Measurements from ENCODE around the gene ACTN1.
A peak's percentile ranks its signal among the peaks of the same experiment; 100 is the strongest.

Gene ACTN1

DNA sequence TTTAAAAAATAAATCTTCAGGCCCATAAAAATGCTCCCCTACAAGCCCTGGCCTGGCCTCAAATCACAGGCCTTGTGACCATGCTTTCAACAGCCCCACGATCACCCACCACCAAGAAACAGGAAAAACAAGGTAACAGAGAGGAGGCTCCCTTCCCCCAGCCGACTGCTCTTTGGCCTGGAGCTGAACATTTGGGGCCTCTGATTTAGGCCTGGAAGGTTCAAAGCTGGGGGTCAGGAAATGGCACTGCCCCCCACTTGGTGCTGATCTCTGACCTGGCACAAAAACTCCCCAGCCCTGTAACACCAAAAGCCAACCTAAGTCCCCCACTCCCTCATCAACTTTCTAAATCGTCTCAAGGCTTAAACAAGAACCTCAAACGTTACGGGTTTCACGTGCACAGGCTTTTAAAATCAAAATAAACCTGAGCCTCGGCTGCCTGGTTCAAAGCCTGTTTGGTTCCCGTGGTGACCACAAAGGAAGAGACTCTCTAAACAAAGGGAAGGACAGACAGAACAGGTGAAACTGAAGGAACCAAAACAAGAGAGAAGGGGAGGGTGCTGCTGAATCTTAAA is 9.0 kb downstream of the ACTN1 start:
- DNase-seq (ENCODE audit: low read depth in 2 of 2, low spot score in 1 of 2) = no peak

- DNase-seq (ENCODE audit: low read depth in 2 of 2, low spot score in 1 of 2) = no peak
Observed at GRCh38 chr14:68969278-68970033, 9.6 kb downstream of the ACTN1 start.

GRCh38 chr14:68968721-68969120 is 10.4 kb downstream of the ACTN1 start:
- no peak for DNase-seq (ENCODE audit: low read depth in 2 of 2, low spot score in 1 of 2)

DNA sequence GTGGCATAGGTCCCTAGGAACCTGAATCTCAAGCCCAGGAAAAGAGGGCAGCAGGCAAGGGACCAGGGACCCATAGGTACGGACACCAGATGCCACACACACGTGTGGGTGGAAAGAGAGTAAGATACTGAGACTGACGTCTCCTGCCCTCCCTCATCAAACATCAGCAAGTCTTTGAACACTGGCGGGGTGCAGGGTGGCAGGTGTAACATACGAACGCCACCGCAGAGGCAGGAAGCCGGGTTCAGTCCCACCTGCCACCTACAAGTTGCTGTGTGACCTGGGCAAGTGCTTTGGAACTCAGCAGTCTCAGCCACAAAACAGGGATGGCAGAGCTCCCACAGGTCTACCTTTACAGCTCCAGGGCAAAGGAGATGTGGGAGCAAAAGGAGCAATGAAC is 11.1 kb downstream of the ACTN1 start:
- peak in 1 of 2 donors; percentile 46 for DNase-seq (ENCODE audit: low read depth in 2 of 2, low spot score in 1 of 2)

GRCh38 chr14:68967459-68967940 is 11.6 kb downstream of the ACTN1 start:
- no peak for DNase-seq (ENCODE audit: low read depth in 2 of 2, low spot score in 1 of 2)

DNA sequence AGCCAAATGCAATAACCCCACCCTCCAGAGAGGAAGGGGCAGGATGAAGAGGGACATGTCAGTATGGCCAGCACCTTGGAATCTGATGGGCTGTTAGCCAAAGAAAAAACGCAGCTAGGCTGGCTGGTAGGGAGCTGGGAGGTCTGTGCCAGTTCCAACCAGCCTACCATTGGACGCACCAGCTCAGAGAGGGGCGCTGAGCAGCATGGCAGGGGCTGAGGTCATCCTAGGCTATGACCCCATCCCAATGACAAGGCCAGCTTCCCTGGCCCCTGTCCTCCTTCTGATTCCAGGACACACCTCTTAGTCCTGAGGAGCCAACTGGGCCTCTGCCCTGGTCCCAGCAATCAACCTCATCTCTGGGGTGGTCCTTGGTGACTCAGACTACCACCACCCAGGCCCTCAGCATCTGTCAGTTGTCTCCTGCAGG is 12.2 kb downstream of the ACTN1 start:
- no peak for DNase-seq (ENCODE audit: low read depth in 2 of 2, low spot score in 1 of 2)

DNA sequence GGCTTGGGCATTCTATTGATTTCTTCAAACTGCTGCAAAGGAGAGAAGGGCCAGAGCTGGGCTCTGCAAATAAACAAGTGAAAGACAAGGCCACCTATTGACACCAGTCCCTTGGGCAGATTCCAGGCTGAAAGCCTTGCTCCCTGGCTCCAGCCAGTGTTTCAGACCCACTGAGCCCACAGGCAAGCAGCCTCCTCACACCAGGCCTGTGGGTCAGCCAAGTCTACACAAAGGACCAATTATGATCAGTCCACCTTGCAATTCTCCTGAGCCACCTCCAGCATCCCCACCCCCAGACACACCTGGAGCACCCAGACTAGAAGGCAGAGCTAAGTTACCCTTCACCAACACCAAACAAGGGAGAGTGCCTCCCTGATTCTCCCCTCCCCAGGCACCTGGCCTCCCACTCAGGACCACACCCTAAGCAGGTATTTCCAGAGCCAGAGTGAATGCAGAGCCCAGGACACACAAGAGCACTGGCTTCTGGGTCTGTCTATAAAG is 13.8 kb downstream of the ACTN1 start:
- no peak for DNase-seq (ENCODE audit: low read depth in 2 of 2, low spot score in 1 of 2)

DNA sequence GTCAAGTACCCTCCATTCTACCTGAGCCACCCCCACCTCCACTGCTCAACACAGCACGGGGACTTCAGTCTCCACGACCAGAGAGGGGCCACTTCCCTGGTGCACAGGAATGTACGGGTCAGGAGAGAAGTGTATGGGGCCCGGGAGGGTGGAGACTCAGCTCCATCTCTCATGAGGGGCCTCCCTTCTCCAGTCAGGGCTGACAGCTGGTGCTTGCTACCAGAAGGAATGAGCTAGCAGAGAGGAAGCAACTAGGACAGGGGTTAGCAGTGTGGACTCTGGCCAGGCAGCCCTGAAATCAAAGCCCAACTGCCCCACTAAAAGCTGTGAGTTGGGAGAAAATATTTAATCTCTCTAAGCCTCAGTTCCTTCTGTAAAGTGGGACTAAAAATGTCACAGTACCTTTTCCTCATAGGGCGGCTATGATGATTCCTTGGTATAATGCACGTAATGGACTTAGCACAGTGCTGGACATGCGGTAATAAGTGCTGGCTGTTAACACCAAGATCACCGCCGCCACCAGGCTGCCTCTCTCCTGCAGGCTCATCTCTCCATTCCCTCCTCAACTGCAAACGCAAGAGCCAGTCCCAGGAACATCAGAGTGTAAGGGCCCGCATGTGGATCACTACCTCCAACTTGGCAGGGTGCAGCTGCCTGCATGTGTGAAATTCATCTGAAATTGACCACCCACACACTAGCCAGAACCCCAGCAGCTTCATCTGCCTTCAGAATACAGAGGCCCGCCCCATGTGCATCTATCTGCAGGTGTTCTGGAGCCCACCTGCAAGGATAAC is 14.6 kb downstream of the ACTN1 start:
- no peak for DNase-seq (ENCODE audit: low read depth in 2 of 2, low spot score in 1 of 2)

DNA sequence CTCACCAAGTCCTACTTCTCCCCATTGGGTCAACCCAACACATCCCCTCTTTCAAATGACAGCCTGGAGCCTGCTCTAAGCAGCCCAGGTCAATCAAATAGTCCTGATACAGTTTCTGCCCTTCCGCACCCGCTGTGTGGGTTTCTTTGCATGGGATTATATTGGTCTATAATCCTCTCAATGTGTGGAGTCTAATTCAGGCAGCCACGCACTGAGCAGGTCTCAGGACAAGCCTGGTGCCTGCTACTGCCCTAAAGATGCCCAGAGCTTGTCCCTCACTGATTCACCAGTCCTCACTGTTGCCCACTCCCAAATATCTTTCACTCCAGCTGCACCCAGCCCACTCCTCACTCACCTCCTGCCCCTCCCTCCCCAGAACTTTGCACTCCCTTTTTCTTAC is 16.4 kb downstream of the ACTN1 start:
- DNase-seq (ENCODE audit: low read depth in 2 of 2, low spot score in 1 of 2) = no peak

DNA sequence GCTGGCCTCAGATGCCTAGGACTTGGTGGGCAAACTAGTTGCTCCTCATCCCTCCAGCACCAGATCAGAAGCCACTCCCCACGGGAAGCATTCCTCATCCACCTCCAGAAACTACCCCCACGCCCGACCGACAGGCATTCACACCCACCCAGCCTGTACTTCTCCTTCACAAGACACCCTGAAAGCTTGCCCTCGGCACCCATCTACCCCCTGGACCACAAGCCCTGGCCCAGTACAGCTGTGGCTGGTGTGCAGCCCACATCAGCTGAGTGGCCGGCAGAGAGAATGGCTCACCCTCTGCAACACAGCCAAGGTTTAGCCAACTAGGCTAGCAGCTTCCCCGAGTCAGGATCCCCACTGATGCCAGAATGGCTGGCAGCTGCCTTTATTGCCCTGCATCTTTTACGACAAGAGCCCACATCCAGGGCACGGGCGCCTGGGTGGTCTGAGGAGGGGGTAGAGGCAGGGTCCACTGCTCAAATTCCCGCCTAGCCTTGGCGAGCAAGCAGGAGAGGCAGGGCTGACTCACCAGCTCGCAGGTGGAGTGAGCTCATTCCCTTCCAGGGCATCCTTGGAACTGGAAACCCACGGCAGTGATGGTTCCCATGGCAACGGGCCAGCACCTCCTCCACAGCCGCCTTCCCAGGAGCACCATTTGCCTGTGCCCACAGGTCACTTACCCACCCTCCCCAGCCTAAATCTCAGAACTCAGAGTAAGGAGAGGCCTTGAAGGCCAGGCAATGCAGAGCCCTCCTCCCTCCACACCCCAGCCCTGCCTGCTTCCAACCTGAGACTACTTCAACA is 17.1 kb downstream of the ACTN1 start:
- no peak for DNase-seq (ENCODE audit: low read depth in 2 of 2, low spot score in 1 of 2)

DNA sequence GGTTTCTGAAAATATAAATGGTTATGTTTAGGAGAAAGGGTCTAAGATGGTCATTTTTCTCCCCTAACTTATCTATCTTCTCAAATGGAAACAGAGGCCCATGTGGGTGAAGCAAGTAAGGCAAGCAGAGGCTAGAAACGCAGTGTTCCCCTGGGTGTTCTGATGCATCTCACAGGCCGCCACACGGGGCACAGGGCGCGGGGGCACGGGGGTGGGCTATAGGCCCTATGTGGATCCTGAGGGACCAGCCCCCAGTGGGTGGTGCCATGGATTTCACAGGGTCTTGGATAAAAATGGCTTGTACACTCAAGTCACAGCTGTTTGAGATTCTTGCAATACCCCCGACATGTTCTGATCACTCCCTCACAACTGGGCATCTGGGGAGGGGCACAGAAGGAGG is 17.7 kb downstream of the ACTN1 start:
- no peak for DNase-seq (ENCODE audit: low read depth in 2 of 2, low spot score in 1 of 2)

DNA sequence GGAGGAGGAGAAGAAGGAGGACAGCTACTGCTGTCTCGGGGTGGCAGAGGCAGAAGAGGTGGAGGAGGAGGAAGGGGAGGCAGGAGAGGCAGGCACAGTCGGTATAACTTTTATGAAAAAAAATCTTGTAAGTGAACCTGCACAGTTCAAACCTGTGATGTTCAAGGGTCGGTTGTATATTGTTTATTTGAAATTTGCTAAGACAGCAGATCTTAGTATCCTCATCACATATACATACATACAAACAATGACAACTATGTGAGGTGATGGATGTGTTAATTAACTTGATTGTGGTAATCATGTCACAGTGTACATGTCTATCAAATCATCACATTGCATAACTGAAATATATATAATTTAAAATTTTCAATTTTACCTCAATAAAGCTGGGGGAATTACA is 19.0 kb downstream of the ACTN1 start:
- DNase-seq (ENCODE audit: low read depth in 2 of 2, low spot score in 1 of 2) = no peak

DNA sequence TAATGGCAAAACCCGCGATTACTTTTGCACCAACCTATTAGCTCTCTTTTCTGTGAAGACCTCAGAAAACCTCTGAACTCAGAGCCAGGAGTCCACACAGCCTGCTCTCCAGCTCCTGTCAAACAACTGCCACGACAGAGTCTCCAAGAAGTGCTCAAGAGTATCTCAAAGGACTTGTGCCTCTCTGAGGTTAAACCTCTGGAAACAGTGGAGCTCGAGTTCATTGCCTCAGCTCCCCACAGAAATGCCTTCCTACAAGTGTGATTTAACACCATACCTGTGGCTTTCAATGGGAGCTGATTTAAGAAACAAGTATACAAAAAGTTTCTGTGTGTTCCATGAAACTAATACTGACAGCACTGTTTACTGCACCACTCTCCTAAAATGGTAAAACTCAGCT is 20.1 kb downstream of the ACTN1 start:
- no peak for DNase-seq (ENCODE audit: low read depth in 2 of 2, low spot score in 1 of 2)

DNA sequence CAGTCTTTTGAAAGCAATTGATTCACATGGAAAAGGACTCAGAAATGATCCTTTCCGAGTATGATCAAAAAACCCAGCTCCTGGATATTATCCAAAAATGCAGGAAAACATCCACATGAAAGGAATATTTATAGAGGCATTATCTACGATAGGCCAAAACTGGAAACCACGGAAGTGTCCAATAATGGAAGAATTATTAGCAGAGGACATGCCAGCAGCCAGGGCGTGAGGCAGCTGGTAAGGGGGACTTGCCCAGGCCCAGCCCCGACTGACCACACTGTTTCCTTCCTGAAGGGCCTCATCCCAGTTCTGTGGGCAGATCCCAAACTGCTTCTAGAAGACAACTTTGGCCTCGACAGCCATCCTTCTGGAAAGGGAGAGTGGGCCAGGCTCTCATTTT is 20.5 kb downstream of the ACTN1 start:
- no peak for DNase-seq (ENCODE audit: low read depth in 2 of 2, low spot score in 1 of 2)

GRCh38 chr14:68957775-68958174 is 21.3 kb downstream of the ACTN1 start:
- DNase-seq (ENCODE audit: low read depth in 2 of 2, low spot score in 1 of 2) = no peak

DNA sequence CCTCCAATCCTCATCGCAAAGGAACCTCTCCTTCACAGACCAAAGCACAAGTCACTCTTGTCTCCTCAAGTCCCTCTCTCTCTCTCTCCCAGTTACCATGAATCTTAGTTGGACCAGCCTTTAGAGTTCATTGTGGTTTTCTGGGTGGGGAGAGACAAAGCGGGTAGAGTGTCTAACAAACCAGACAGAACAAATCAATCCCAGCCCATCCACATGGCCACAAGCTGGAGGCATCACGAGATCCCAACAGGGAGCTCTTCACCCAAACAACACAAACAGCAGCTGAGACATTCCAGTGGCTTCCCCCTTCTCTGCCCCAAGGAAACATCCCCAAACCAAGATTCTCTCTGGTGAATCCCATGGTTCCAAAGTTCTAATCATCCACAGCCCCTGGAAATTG is 22.4 kb downstream of the ACTN1 start:
- DNase-seq (ENCODE audit: low read depth in 2 of 2, low spot score in 1 of 2) = no peak

- DNase-seq (ENCODE audit: low read depth in 2 of 2, low spot score in 1 of 2) = no peak
Observed at GRCh38 chr14:68955851-68956179, 23.3 kb downstream of the ACTN1 start.

DNA sequence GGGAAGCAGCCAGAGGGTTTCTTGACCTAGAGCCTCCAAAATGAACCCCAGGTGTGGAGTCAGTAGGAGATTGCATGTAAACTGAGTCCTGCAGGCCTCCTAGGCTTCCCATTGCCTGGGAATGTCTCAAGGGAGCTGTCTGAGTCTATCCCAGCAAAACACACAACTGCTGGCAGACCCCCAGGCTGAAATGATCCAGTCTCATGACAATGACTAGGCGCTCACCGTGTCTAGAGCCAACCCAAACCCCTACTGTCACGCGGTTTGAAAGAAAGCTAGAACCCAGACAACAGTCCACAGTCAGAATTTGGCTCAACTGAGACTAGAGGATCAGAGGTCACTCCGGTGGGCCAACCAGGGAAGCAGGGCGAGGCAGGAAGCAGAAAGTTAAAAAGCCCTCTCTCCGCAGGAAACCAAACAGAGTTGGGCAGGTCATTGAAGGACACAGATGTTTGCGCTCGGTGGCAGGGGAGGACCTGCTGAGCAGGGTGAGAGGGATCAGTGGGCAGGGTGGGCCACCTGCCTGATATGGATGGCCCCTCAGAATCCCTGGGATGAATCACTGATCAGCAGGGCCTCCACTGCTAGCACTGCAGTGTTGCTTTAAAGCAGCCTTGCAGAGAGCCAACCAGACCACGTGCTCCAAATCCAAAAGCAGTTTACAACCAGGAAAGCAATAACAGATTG is 23.8 kb downstream of the ACTN1 start:
- no peak for DNase-seq (ENCODE audit: low read depth in 2 of 2, low spot score in 1 of 2)

GRCh38 chr14:68953196-68953555 is 25.9 kb downstream of the ACTN1 start:
- no peak for DNase-seq (ENCODE audit: low read depth in 2 of 2, low spot score in 1 of 2)

- DNase-seq (ENCODE audit: low read depth in 2 of 2, low spot score in 1 of 2) = no peak
Observed at GRCh38 chr14:68952531-68953195, 26.4 kb downstream of the ACTN1 start.
